Measurements from ENCODE around the gene PHTF1.
A peak's percentile ranks its signal among the peaks of the same experiment; 100 is the strongest.

Gene PHTF1

GRCh38 chr1:113759333-113760101 lies at the start of gene PHTF1:
TSS of gene PHTF1 (minus strand) at chr1:113759486. CDS start at chr1:113758703, 783 bp downstream.
- DNase-seq = peak; percentile 40

- no peak for DNase-seq
Observed at GRCh38 chr1:113808450-113809195, 49.3 kb upstream of the PHTF1 start.

GRCh38 chr1:113805639-113806038 lies 46.4 kb upstream of the PHTF1 start:
- no peak for DNase-seq

DNA sequence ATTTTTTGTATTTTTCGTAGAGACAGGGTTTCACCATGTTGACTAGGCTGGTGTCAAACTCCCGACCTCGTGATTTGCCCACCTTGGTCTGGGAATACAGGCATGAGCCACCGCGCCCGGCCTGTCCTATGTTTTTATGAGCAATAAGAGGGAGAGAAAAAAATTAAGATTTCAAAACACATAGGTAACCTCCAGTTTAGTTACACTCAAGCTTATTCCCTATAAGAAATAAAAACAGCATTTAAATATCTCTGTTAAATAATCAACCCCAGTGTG lies 45.9 kb upstream of the PHTF1 start:
- DNase-seq = no peak

GRCh38 chr1:113804421-113805255 lies 45.4 kb upstream of the PHTF1 start:
- DNase-seq = no peak

GRCh38 chr1:113802367-113803007 lies 43.2 kb upstream of the PHTF1 start:
- no peak for DNase-seq

DNA sequence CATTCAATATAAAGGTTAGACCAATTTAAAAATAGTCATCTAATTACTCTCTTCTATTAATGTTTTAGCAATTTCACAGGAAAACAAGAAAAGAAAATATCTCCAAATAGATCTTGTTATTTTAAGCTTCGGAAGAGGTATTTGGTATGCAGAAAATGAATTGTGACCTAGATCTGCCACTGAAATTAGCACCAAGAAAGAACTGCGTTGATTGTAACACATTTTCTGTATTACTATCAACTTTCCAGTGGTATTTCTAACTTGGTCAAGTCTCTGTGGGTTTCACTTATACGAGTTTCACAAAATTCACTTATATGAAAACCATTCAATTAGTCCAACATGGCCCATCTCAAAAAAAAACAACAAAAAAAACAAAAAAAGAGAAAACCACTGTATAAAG lies 41.2 kb upstream of the PHTF1 start:
- no peak for DNase-seq

GRCh38 chr1:113797472-113797871 lies 38.2 kb upstream of the PHTF1 start:
- DNase-seq = peak; percentile 1

- DNase-seq = no peak
Observed at GRCh38 chr1:113793878-113794834, 34.9 kb upstream of the PHTF1 start.

DNA sequence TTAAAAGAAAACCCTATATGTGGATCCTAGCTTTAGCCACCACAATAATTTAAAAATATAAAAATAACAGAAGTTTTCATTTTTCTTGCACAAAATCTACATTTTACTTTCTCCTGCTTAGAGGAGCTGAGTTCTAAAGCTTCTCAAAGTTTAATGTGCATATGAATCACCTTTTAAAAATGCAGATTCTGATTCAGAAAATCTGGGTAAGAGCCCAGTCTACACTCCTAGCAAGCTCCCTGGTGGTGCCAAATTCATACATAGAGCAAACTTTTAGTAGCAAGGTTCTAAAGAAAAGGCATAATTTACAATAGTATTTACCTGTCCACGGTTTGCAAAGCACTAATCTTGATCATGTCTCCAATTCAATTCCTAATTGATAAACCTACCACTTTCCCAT lies 33.7 kb upstream of the PHTF1 start:
- DNase-seq = no peak

- no peak for DNase-seq
Observed at GRCh38 chr1:113792471-113792870, 33.2 kb upstream of the PHTF1 start.

- no peak for DNase-seq
Observed at GRCh38 chr1:113788802-113789201, 29.5 kb upstream of the PHTF1 start.

DNA sequence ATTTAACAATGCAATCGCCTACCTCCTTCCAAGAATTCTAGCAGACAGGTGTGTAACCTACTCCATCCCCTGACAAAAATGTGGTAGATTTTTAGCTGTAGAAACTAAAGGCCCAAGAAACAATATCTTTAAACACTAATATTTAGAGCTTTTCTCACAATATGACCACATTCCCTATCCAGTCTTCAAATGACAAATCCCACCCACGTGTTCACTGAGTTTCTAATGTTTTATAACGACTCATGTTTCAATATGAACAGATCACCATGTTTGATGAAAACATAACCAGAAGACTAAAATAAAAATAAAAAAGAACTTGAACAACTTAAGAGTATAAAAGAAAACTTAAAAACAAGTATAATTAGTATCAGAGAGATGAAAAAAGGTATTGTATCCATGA lies 28.4 kb upstream of the PHTF1 start:
- no peak for DNase-seq

- DNase-seq = peak; percentile 18
Observed at GRCh38 chr1:113786069-113786468, 26.8 kb upstream of the PHTF1 start.

DNA sequence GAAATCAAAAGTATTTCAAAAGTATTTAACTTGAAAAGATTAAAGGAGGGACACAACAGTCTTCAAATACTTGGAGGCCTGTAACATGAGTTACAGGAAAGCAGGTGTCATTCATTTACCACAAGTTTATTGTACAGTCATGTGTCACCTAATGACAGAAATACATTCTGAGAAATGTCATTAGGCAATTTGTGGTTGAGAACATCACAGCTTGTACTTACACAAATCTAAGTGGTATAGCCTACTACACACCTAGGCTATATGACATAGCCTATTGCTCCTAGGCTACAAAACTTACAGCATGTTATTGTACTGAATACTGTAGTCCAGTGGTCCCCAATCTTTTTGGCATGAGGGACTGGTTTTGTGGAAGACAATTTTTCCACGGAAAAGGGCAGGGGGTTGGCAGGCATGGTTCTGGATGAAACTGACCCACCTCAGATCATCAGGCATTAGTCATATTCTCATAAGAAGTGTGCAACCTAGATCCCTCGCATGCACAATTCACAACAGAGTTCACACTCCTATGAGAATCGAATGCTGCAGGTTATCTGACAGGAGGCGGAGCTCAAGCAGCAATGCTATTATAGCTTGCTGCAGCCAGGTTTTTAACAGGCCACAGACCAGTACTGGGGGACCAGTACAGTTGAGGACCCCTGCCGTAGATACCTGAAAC lies 25.0 kb upstream of the PHTF1 start:
- no peak for DNase-seq

- no peak for DNase-seq
Observed at GRCh38 chr1:113783254-113784103, 24.2 kb upstream of the PHTF1 start.

GRCh38 chr1:113782406-113782805 lies 23.1 kb upstream of the PHTF1 start:
- DNase-seq = no peak

GRCh38 chr1:113780374-113781146 lies 21.3 kb upstream of the PHTF1 start:
- no peak for DNase-seq

DNA sequence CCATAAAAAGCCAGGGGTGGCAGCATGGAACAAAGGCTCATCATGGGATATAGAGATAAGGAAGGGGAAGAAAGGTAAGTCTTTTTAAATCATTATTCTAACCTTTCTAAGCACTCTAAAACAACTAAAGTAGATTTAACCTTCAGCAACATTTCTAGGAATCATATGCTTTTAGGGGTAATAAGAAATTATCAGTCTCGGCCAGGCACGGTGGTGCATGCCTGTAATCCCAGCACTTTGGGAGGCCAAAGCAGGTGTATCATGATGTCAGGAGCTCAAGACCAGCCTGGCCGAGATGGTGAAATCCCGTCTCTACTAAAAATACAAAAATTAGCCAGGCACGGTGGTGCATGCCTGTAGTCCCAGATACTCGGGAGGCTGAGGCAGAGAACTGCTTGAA lies 20.3 kb upstream of the PHTF1 start:
- DNase-seq = no peak

- no peak for DNase-seq
Observed at GRCh38 chr1:113777561-113777960, 18.3 kb upstream of the PHTF1 start.
